GM23338 (cell line): Measurements from ENCODE around the gene USP6. TPM values are rescaled to one million over a fixed set of nuclear protein-coding genes. Genes with fewer than 3 reads are reported as not detected.
"Not testable (repeated sequence)": the region's sequence is repeated elsewhere in the genome, so short reads cannot be mapped to it uniquely, and the experiment has no call there.

ENCODE experiments used
- ATAC-seq: fragments of 200-7000 bp; cut with Tn5 transposase; 3 replicates; pipeline ENCODE4 v1.9.1; 2020
- DNase-seq: peaks from one replicate; pipeline ENCODE4 v3.0.0-alpha.2; 2015; ENCODE audit warnings: low spot score
- H2AFZ ChIP-seq: fragments of 200-600 bp; sonication (generic); 2 replicates; pipeline ENCODE4 v1.8.0; 2016; ENCODE audit warnings: antibody characterized with exemption, mild to moderate bottlenecking, moderate library complexity
- H3F3A ChIP-seq: fragments of 200-600 bp; sonication (generic); replicated peaks from 2 replicates; pipeline ENCODE4 v1.8.0; 2017; ENCODE audit warnings: antibody characterized with exemption, mixed run types, low read depth
- H3K27ac ChIP-seq: fragments of 200-600 bp; sonication (generic); 2 replicates; pipeline ENCODE4 v1.6.1; 2016; ENCODE audit warnings: low read depth
- H3K27me3 ChIP-seq: fragments of 200-600 bp; sonication (generic); 2 replicates; pipeline ENCODE4 v1.8.0; 2016; ENCODE audit warnings: mild to moderate bottlenecking, mixed run types, moderate library complexity; ENCODE audit not compliant: insufficient read depth
- H3K36me3 ChIP-seq: fragments of 200-600 bp; sonication (generic); 2 replicates; pipeline ENCODE4 v1.8.0; 2016; ENCODE audit warnings: mild to moderate bottlenecking; ENCODE audit not compliant: insufficient read depth
- H3K4me1 ChIP-seq: fragments of 200-600 bp; sonication (generic); 2 replicates; pipeline ENCODE4 v1.8.0; 2016; ENCODE audit warnings: mild to moderate bottlenecking, moderate library complexity; ENCODE audit not compliant: insufficient read depth
- H3K4me2 ChIP-seq: fragments of 200-600 bp; sonication (generic); 2 replicates; pipeline ENCODE4 v1.7.1; 2017; ENCODE audit warnings: mixed run types
- H3K4me3 ChIP-seq: fragments of 200-600 bp; sonication (generic); 2 replicates; pipeline ENCODE4 v1.6.1; 2016; ENCODE audit warnings: mixed run types
- H3K79me2 ChIP-seq: fragments of 200-600 bp; sonication (generic); replicated peaks from 2 replicates; pipeline ENCODE4 v1.8.0; 2017; ENCODE audit warnings: mild to moderate bottlenecking; ENCODE audit not compliant: insufficient read depth
- H3K9me2 ChIP-seq: fragments of 200-600 bp; sonication (generic); 2 replicates; pipeline ENCODE4 v1.8.0; 2017; ENCODE audit not compliant: insufficient read depth
- H4K20me1 ChIP-seq: fragments of 200-600 bp; sonication (generic); replicated peaks from 2 replicates; pipeline ENCODE4 v1.8.0; 2017; ENCODE audit warnings: mild to moderate bottlenecking; ENCODE audit not compliant: insufficient read depth
- H3K27ac Mint-ChIP-seq: 2 replicates; pipeline ENCODE4 v1.8.0; 2020; ENCODE audit warnings: inconsistent platforms, mild to moderate bottlenecking, moderate library complexity, mixed read lengths
- H3K27me3 Mint-ChIP-seq: 3 replicates; pipeline ENCODE4 v1.8.0; 2022; ENCODE audit warnings: low read depth, mild to moderate bottlenecking, moderate library complexity, mixed read lengths, inconsistent platforms; ENCODE audit not compliant: insufficient read depth, poor library complexity
- H3K36me3 Mint-ChIP-seq: 3 replicates; pipeline ENCODE4 v1.8.0; 2021; ENCODE audit warnings: low read depth, mild to moderate bottlenecking, inconsistent platforms, moderate library complexity, mixed read lengths
- H3K4me1 Mint-ChIP-seq: 3 replicates; pipeline ENCODE4 v1.8.0; 2020; ENCODE audit warnings: mild to moderate bottlenecking, inconsistent platforms, mixed read lengths
- H3K4me3 Mint-ChIP-seq: 3 replicates; pipeline ENCODE4 v1.8.0; 2021; ENCODE audit warnings: moderate library complexity, mild to moderate bottlenecking, inconsistent platforms, mixed read lengths
- H3K9me3 Mint-ChIP-seq: 3 replicates; pipeline ENCODE4 v1.8.0; 2020; ENCODE audit warnings: moderate library complexity, mild to moderate bottlenecking, inconsistent platforms, mixed read lengths
- CREB1 ChIP-seq: fragments of 250-450 bp; sonication (Bioruptor Pico); IDR thresholded peaks from 2 replicates; pipeline ENCODE4 v1.5.0; 2020; ENCODE audit warnings: low read depth, mild to moderate bottlenecking, moderate library complexity
- EZH2 ChIP-seq: fragments of 200-600 bp; sonication (generic); IDR thresholded peaks from one replicate; pipeline ENCODE4 v1.8.0; 2017; ENCODE audit warnings: antibody characterized with exemption, mild to moderate bottlenecking, low read depth; ENCODE audit not compliant: unreplicated experiment
- JUNB ChIP-seq: IDR thresholded peaks from one replicate; pipeline ENCODE4 v1.6.1; 2016; ENCODE audit warnings: antibody characterized with exemption; ENCODE audit not compliant: unreplicated experiment
- ZNF114 ChIP-seq: fragments of 250-450 bp; sonication (Bioruptor Pico); IDR thresholded peaks from 2 replicates; pipeline ENCODE4 v1.5.0; 2020; ENCODE audit warnings: mild to moderate bottlenecking, moderate library complexity
- ZNF331 ChIP-seq: fragments of 250-450 bp; sonication (Bioruptor Pico); IDR thresholded peaks from 2 replicates; pipeline ENCODE4 v1.5.0; 2020; ENCODE audit warnings: low read depth, mild to moderate bottlenecking, moderate library complexity
- polyA plus RNA-seq: library from polyadenylated mRNA; unstranded; fragments of >200 nt; fragmentation: Nextera tagmentation; extraction: Ambion mirVana; gene quantifications from 2 replicates; pipeline ENCODE4 v1.2.1, GENCODE V29; 2016
- total RNA-seq: library from RNA; depleted of rRNA; stranded (reverse); fragments of >200 nt; shearing (Covaris generic); gene quantifications from 2 replicates; pipeline ENCODE4 v1.2.3, GENCODE V29; 2014
- TF ChIP-seq, protein P1 (sequence below): fragments of 250-450 bp; sonication (Bioruptor Pico); IDR thresholded peaks from 2 replicates; pipeline ENCODE4 v1.5.0; 2020; ENCODE audit warnings: mild to moderate bottlenecking, moderate library complexity

Gene USP6
- total and polyA plus RNA-seq, 2 experiments from 2014 or later: 0.94 to 1.3 TPM

- no peaks in the 10 kb centered on the region; the same call in 2 of the 3 replicates for H3K9me3 Mint-ChIP-seq
- Histone ChIP-seq H3K9me2 (no peaks in the 10 kb centered on the region), H3K27me3 (no peaks in the 10 kb centered on the region), H4K20me1 (no peaks in the 10 kb centered on the region), H2AFZ (no peak overlapping the region), H3K4me2 (no peak overlapping the region), H3K36me3 (no peaks in the 10 kb centered on the region), H3K4me3 (no peak overlapping the region), H3K79me2 (no peaks in the 10 kb centered on the region), H3K4me1 (no peaks in the 10 kb centered on the region), H3F3A (no peaks in the 10 kb centered on the region), H3K27ac (no peak overlapping the region)
- H3K27ac Mint-ChIP-seq: no peak overlapping the region
- ATAC-seq (no peak), DNase-seq (no peak)
- no peaks in the 10 kb centered on the region for H3K4me1 Mint-ChIP-seq
- H3K36me3 Mint-ChIP-seq: no peaks in the 10 kb centered on the region
- no peak overlapping the region for H3K4me3 Mint-ChIP-seq
- H3K27me3 Mint-ChIP-seq: peaks cover 6% of the 10 kb centered on the region
- TF ChIP-seq ZNF331 (CRISPR knock-in tag): no peak
- TF ChIP-seq JUNB: no peak
- TF ChIP-seq, protein P1, sequence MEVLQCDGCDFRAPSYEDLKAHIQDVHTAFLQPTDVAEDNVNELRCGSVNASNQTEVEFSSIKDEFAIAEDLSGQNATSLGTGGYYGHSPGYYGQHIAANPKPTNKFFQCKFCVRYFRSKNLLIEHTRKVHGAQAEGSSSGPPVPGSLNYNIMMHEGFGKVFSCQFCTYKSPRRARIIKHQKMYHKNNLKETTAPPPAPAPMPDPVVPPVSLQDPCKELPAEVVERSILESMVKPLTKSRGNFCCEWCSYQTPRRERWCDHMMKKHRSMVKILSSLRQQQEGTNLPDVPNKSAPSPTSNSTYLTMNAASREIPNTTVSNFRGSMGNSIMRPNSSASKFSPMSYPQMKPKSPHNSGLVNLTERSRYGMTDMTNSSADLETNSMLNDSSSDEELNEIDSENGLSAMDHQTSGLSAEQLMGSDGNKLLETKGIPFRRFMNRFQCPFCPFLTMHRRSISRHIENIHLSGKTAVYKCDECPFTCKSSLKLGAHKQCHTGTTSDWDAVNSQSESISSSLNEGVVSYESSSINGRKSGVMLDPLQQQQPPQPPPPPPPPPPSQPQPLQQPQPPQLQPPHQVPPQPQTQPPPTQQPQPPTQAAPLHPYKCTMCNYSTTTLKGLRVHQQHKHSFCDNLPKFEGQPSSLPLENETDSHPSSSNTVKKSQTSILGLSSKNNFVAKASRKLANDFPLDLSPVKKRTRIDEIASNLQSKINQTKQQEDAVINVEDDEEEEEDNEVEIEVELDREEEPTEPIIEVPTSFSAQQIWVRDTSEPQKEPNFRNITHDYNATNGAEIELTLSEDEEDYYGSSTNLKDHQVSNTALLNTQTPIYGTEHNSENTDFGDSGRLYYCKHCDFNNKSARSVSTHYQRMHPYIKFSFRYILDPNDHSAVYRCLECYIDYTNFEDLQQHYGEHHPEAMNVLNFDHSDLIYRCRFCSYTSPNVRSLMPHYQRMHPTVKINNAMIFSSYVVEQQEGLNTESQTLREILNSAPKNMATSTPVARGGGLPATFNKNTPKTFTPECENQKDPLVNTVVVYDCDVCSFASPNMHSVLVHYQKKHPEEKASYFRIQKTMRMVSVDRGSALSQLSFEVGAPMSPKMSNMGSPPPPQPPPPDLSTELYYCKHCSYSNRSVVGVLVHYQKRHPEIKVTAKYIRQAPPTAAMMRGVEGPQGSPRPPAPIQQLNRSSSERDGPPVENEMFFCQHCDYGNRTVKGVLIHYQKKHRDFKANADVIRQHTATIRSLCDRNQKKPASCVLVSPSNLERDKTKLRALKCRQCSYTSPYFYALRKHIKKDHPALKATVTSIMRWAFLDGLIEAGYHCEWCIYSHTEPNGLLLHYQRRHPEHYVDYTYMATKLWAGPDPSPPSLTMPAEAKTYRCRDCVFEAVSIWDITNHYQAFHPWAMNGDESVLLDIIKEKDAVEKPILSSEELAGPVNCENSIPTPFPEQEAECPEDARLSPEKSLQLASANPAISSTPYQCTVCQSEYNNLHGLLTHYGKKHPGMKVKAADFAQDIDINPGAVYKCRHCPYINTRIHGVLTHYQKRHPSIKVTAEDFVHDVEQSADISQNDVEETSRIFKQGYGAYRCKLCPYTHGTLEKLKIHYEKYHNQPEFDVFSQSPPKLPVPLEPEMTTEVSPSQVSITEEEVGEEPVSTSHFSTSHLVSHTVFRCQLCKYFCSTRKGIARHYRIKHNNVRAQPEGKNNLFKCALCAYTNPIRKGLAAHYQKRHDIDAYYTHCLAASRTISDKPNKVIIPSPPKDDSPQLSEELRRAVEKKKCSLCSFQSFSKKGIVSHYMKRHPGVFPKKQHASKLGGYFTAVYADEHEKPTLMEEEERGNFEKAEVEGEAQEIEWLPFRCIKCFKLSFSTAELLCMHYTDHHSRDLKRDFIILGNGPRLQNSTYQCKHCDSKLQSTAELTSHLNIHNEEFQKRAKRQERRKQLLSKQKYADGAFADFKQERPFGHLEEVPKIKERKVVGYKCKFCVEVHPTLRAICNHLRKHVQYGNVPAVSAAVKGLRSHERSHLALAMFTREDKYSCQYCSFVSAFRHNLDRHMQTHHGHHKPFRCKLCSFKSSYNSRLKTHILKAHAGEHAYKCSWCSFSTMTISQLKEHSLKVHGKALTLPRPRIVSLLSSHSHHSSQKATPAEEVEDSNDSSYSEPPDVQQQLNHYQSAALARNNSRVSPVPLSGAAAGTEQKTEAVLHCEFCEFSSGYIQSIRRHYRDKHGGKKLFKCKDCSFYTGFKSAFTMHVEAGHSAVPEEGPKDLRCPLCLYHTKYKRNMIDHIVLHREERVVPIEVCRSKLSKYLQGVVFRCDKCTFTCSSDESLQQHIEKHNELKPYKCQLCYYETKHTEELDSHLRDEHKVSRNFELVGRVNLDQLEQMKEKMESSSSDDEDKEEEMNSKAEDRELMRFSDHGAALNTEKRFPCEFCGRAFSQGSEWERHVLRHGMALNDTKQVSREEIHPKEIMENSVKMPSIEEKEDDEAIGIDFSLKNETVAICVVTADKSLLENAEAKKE (CRISPR knock-in tag): no peak
- no peak for TF ChIP-seq ZNF114
- TF ChIP-seq CREB1 (CRISPR knock-in tag): no peak
- no peak for TF ChIP-seq EZH2
Observed at GRCh38 chr17:5135726-5136579, 20.1 kb downstream of the USP6 start.

DNA sequence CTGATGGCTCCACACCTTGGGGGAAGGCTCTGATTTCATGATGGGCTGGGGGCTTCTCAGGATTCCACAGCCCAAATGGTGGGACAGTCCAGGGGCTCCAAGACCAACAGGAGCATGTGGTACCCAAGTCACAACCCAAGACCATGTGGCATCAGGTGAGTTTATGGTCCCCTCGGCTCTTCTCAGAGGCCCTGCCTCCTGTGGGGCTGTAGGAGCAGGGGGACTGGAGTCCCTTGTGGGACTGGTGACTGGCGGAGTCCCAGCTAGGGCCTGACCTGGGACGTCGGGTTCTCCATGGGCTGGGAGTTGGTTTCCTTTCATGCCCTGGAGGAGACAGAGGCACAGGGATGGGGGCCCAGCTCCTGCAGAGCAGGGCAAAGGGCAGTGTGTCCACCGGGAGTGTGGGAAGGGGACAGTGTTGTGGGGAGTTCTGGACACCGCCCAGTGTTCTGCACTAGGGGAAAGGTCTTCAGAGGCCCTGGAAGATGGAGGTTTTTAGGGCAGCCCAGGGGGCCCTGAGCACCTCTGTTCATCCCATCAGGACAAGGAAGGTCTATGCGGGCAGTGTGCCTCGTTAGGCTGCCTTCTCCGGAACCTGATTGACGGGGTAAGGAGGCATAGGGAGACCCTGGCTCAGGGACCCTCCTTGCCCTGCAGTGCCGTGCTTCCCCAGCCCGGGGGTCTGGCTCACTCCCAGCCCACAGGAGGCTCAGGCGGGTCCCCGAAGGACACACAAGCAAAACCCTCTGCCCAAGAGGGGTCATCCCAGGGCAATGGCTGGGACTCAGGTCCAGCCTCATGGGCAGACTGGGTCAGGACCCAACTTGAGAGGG, 21.0 kb downstream of the USP6 start:
- ATAC-seq, H3K27me3 Mint-ChIP-seq: not testable (repeated sequence)

DNA sequence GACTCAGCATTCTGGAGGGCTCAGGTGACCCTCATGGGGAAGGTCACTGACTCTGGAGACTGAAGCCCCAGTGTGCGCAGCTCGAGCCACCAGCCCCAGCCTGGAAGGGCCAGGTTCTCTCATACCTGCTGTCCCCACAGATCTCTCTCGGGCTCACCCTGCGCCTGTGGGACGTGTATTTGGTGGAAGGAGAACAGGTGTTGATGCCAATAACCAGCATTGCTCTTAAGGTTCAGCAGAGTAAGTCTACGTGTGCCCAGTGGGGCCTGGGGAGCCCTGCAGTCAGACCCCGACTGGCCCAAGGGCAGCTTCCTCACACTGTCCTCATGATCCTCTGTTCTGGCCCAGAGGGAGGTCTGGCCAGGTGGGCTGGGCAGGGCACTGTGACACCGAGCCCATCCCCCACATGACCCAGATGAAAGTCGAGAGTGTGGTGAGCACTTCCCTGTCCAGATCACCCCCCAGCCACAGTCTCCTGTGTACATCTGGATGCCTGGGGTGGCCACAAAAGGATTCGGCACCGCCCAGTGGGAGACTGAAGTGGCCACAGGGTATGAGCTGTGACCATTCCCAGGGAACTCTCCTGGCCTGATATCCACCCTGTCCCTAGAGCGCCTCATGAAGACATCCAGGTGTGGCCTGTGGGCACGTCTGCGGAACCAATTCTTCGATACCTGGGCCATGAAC, 21.8 kb downstream of the USP6 start:
- DNase-seq: not testable (repeated sequence)

More for the DNA sequence above, 21.0 kb downstream of the USP6 start:
- H3K27me3 ChIP-seq, H3K4me1 Mint-ChIP-seq, H3K4me1 ChIP-seq, H3K9me3 Mint-ChIP-seq, H3F3A ChIP-seq, H4K20me1 ChIP-seq, H3K4me2 ChIP-seq, H3K4me3 Mint-ChIP-seq, H3K79me2 ChIP-seq, H3K36me3 Mint-ChIP-seq, H2AFZ ChIP-seq, H3K36me3 ChIP-seq, H3K27ac ChIP-seq, H3K9me2 ChIP-seq, DNase-seq, H3K27ac Mint-ChIP-seq, H3K4me3 ChIP-seq: not testable (repeated sequence)

More for the DNA sequence above, 21.8 kb downstream of the USP6 start:
- not testable (repeated sequence) for H3K4me3 ChIP-seq, H3K36me3 ChIP-seq, H3K36me3 Mint-ChIP-seq, ATAC-seq, H3K27ac Mint-ChIP-seq, H3F3A ChIP-seq, H3K79me2 ChIP-seq, H3K4me3 Mint-ChIP-seq, H3K4me1 Mint-ChIP-seq, H3K27me3 ChIP-seq, H3K9me3 Mint-ChIP-seq, H4K20me1 ChIP-seq, H3K27ac ChIP-seq, H3K27me3 Mint-ChIP-seq, H3K9me2 ChIP-seq, H2AFZ ChIP-seq, H3K4me2 ChIP-seq, H3K4me1 ChIP-seq
